Smooth muscle cell (in vitro differentiated cells): ENCODE data around the gene PLCD1. TPM values are rescaled to one million over a fixed set of nuclear protein-coding genes. Genes with fewer than 3 reads are reported as not detected.
"Not testable (repeated sequence)": the region's sequence is repeated elsewhere in the genome, so short reads cannot be mapped to it uniquely, and the experiment has no call there.

Experiments used
- DNase-seq: peaks from one replicate; lab custom pipeline; 2025; ENCODE audit not compliant: unreplicated experiment; lab: John Stamatoyannopoulos, UW
- H2AFZ ChIP-seq: fragments of 200-600 bp; sonication (generic); 2 replicates; pipeline ENCODE4 v1.6.0; 2016; ENCODE audit warnings: antibody characterized with exemption, low read depth, mild to moderate bottlenecking
- H3F3A ChIP-seq: fragments of 200-600 bp; sonication (generic); 2 replicates; pipeline ENCODE4 v1.6.0; 2017; ENCODE audit warnings: antibody characterized with exemption, low read depth
- H3K27ac ChIP-seq: fragments of 200-600 bp; sonication (generic); 2 replicates; pipeline ENCODE4 v1.5.1; 2016; ENCODE audit warnings: low read depth, mild to moderate bottlenecking
- H3K27me3 ChIP-seq: fragments of 200-600 bp; sonication (generic); 2 replicates; pipeline ENCODE4 v1.6.1; 2016; ENCODE audit warnings: low read depth, mild to moderate bottlenecking
- H3K36me3 ChIP-seq: fragments of 200-600 bp; sonication (generic); 2 replicates; pipeline ENCODE4 v1.5.1; 2016; ENCODE audit warnings: low read depth
- H3K4me1 ChIP-seq: fragments of 200-600 bp; sonication (generic); 2 replicates; pipeline ENCODE4 v1.5.1; 2016; ENCODE audit warnings: low read depth
- H3K4me2 ChIP-seq: fragments of 200-600 bp; sonication (generic); 2 replicates; pipeline ENCODE4 v1.6.0; 2016; ENCODE audit warnings: mild to moderate bottlenecking
- H3K4me3 ChIP-seq: fragments of 200-600 bp; sonication (generic); 2 replicates; pipeline ENCODE4 v1.5.1; 2016; ENCODE audit warnings: mild to moderate bottlenecking
- H3K79me2 ChIP-seq: fragments of 200-600 bp; sonication (generic); 2 replicates; pipeline ENCODE4 v1.6.0; 2016; ENCODE audit warnings: low read depth, mild to moderate bottlenecking
- H3K9ac ChIP-seq: fragments of 200-600 bp; sonication (generic); 2 replicates; pipeline ENCODE4 v1.6.0; 2016; ENCODE audit warnings: low read depth
- H3K9me3 ChIP-seq: fragments of 200-600 bp; sonication (generic); replicated peaks from 2 replicates; pipeline ENCODE4 v1.5.1; 2016; ENCODE audit warnings: low read depth
- H4K20me1 ChIP-seq: fragments of 200-600 bp; sonication (generic); 2 replicates; pipeline ENCODE4 v1.6.0; 2016; ENCODE audit warnings: low read depth
- CTCF ChIP-seq: fragments of 200-600 bp; sonication (generic); IDR thresholded peaks from 2 replicates; pipeline ENCODE4 v1.5.1; 2017; ENCODE audit warnings: borderline replicate concordance, mild to moderate bottlenecking, antibody characterized with exemption; ENCODE audit not compliant: insufficient read depth, poor library complexity, severe bottlenecking
- WGBS: methylation state at CpG from one replicate; pipeline ENCODE4 v1.1.7; 2016; ENCODE audit warnings: low lambda C conversion rate; 5-methylcytosine and 5-hydroxymethylcytosine counted together
- polyA plus RNA-seq: library from polyadenylated mRNA; unstranded; fragments of >200 nt; fragmentation: Nextera tagmentation; extraction: Ambion mirVana; gene quantifications from 2 replicates; pipeline ENCODE4 v1.2.1, GENCODE V29; 2016
- total RNA-seq: library from RNA; depleted of rRNA; stranded (reverse); fragments of >200 nt; gene quantifications from 2 replicates; pipeline ENCODE4 v1.2.3, GENCODE V29; 2014

Gene PLCD1
- total and polyA plus RNA-seq, 2 experiments from 2014 or later, result 21.3 to 33.3 TPM

- no peaks in the 10 kb centered on the region for H3K27me3 ChIP-seq
- H2AFZ ChIP-seq, result no peak overlapping the region
- H3F3A ChIP-seq, result peaks cover 6% of the 10 kb centered on the region
- peaks cover 4% of the 10 kb centered on the region for H3K4me1 ChIP-seq
- no peaks in the 10 kb centered on the region for H3K79me2 ChIP-seq
- no peaks in the 10 kb centered on the region for H3K36me3 ChIP-seq
- H3K27ac ChIP-seq, result no peak overlapping the region
- no peaks in the 10 kb centered on the region for H4K20me1 ChIP-seq
- no peak overlapping the region for H3K9ac ChIP-seq
- no peaks in the 10 kb centered on the region for H3K9me3 ChIP-seq
- no peak overlapping the region for H3K4me3 ChIP-seq
- H3K4me2 ChIP-seq, result no peak overlapping the region
- DNase-seq, result no peak
- 97% methylated on average over 7 of the region's 7 CpGs for WGBS
- no peak for TF ChIP-seq CTCF
Observed at GRCh38 chr3:37989821-37990480, 39.5 kb downstream of the PLCD1 start.

GRCh38 chr3:37988931-37989525, 40.4 kb downstream of the PLCD1 start:
- H3K27ac ChIP-seq, result no peak overlapping the region
- peaks cover 6% of the 10 kb centered on the region for H3F3A ChIP-seq
- peaks cover 4% of the 10 kb centered on the region for H3K4me1 ChIP-seq
- no peak overlapping the region for H3K4me2 ChIP-seq
- no peaks in the 10 kb centered on the region for H3K27me3 ChIP-seq
- DNase-seq, result no peak
- no peaks in the 10 kb centered on the region for H4K20me1 ChIP-seq
- WGBS, result 91% methylated on average over 15 of the region's 15 CpGs
- H3K4me3 ChIP-seq, result no peak overlapping the region
- H3K79me2 ChIP-seq, result no peaks in the 10 kb centered on the region
- no peaks in the 10 kb centered on the region for H3K36me3 ChIP-seq
- no peak for TF ChIP-seq CTCF
- H3K9me3 ChIP-seq, result no peaks in the 10 kb centered on the region
- no peak overlapping the region for H2AFZ ChIP-seq
- no peak overlapping the region for H3K9ac ChIP-seq

GRCh38 chr3:37988376-37988775, 41.1 kb downstream of the PLCD1 start:
- H3K9me3 ChIP-seq, H3K4me2 ChIP-seq, H3K4me1 ChIP-seq, H4K20me1 ChIP-seq, H3K27ac ChIP-seq, H3K4me3 ChIP-seq, H3K27me3 ChIP-seq, H3K9ac ChIP-seq, H3K36me3 ChIP-seq, DNase-seq, H2AFZ ChIP-seq, H3K79me2 ChIP-seq, H3F3A ChIP-seq: not testable (repeated sequence)
- 99% methylated on average over 10 of the region's 10 CpGs for WGBS

GRCh38 chr3:37987751-37988179, 41.7 kb downstream of the PLCD1 start:
- no peak overlapping the region for H3K9ac ChIP-seq
- H3K4me1 ChIP-seq, result no peaks in the 10 kb centered on the region
- H2AFZ ChIP-seq, result no peak overlapping the region
- no peaks in the 10 kb centered on the region for H4K20me1 ChIP-seq
- no peak for DNase-seq
- no peaks in the 10 kb centered on the region for H3K27me3 ChIP-seq
- H3K79me2 ChIP-seq, result no peaks in the 10 kb centered on the region
- H3K9me3 ChIP-seq, result no peaks in the 10 kb centered on the region
- no peaks in the 10 kb centered on the region for H3K36me3 ChIP-seq
- TF ChIP-seq CTCF, result no peak
- 86% methylated on average over 7 of the region's 7 CpGs for WGBS
- H3K4me2 ChIP-seq, result no peak overlapping the region
- no peaks in the 10 kb centered on the region for H3F3A ChIP-seq
- H3K4me3 ChIP-seq, result no peak overlapping the region
- no peak overlapping the region for H3K27ac ChIP-seq
